Activated T-cell treated with anti-CD3 and anti-CD28 coated beads, Interleukin-2, amount 50 U/mL, for 48 hours (primary cell): ENCODE data around the gene ZNF750.

Source experiments
- DNase-seq, 2 experiments: peaks; one replicate each; pipeline ENCODE4 v3.0.0-alpha.2; 2020

Gene ZNF750

GRCh38 chr17:82810644-82811430 is 29.0 kb downstream of the ZNF750 start:
- no peak for DNase-seq

GRCh38 chr17:82808921-82809905 is 30.6 kb downstream of the ZNF750 start:
- no peak for DNase-seq

GRCh38 chr17:82808006-82808405 is 31.8 kb downstream of the ZNF750 start:
- DNase-seq, result no peak

- DNase-seq, result no peak
These were observed 32.3 kb downstream of the ZNF750 start for GRCh38 chr17:82807562-82807961.

GRCh38 chr17:82807101-82807500 is 32.7 kb downstream of the ZNF750 start:
- DNase-seq, result no peak

- no peak for DNase-seq
These were observed 33.2 kb downstream of the ZNF750 start for GRCh38 chr17:82806645-82807044.

- no peak for DNase-seq
These were observed 34.0 kb downstream of the ZNF750 start for GRCh38 chr17:82805823-82806222.

GRCh38 chr17:82805254-82805653 is 34.6 kb downstream of the ZNF750 start:
- DNase-seq, result no peak

GRCh38 chr17:82804442-82805191 is 35.2 kb downstream of the ZNF750 start:
- no peak for DNase-seq

GRCh38 chr17:82803606-82804005 is 36.2 kb downstream of the ZNF750 start:
- DNase-seq, result no peak

- DNase-seq, result no peak
These were observed 36.6 kb downstream of the ZNF750 start for GRCh38 chr17:82803185-82803584.

- DNase-seq, result no peak
These were observed 37.6 kb downstream of the ZNF750 start for GRCh38 chr17:82802075-82802780.

GRCh38 chr17:82801377-82801970 is 38.3 kb downstream of the ZNF750 start:
- DNase-seq, result no peak

- no peak for DNase-seq
These were observed 38.9 kb downstream of the ZNF750 start for GRCh38 chr17:82800885-82801284.

- no peak for DNase-seq
These were observed 40.2 kb downstream of the ZNF750 start for GRCh38 chr17:82799591-82799990.

GRCh38 chr17:82798752-82799151 is 41.1 kb downstream of the ZNF750 start:
- no peak for DNase-seq

GRCh38 chr17:82797061-82797460 is 42.8 kb downstream of the ZNF750 start:
- DNase-seq, result no peak

GRCh38 chr17:82795615-82796014 is 44.2 kb downstream of the ZNF750 start:
- no peak for DNase-seq

- DNase-seq, result no peak
These were observed 44.9 kb downstream of the ZNF750 start for GRCh38 chr17:82794781-82795482.

GRCh38 chr17:82793974-82794630 is 45.7 kb downstream of the ZNF750 start:
- DNase-seq, result no peak

GRCh38 chr17:82791532-82791931 is 48.3 kb downstream of the ZNF750 start:
- no peak for DNase-seq
